Activated gamma-delta T cell (primary cell): ENCODE data around the gene ANKDD1A.

Experiments used
- DNase-seq: peaks from one replicate; lab custom pipeline; 2025; lab: John Stamatoyannopoulos, UW

ANKDD1A gene

GRCh38 chr15:64923546-64923945 is 11.8 kb downstream of the ANKDD1A start:
- DNase-seq: no peak

GRCh38 chr15:64925335-64926330 is 13.9 kb downstream of the ANKDD1A start:
- DNase-seq: no peak

GRCh38 chr15:64926661-64927060 is 15.0 kb downstream of the ANKDD1A start:
- no peak for DNase-seq

GRCh38 chr15:64928626-64929220 is 17.0 kb downstream of the ANKDD1A start:
- DNase-seq: no peak

GRCh38 chr15:64930019-64930652 is 18.4 kb downstream of the ANKDD1A start:
- DNase-seq: no peak

- no peak for DNase-seq
Observed at GRCh38 chr15:64930778-64931371, 19.2 kb downstream of the ANKDD1A start.

- DNase-seq: no peak
Observed at GRCh38 chr15:64931381-64931780, 19.7 kb downstream of the ANKDD1A start.

GRCh38 chr15:64934023-64934422 is 22.3 kb downstream of the ANKDD1A start:
- DNase-seq: no peak

GRCh38 chr15:64938192-64938591 is 26.5 kb downstream of the ANKDD1A start:
- no peak for DNase-seq

GRCh38 chr15:64942356-64942755 is 30.7 kb downstream of the ANKDD1A start:
- DNase-seq: no peak

GRCh38 chr15:64943512-64944225 is 32.0 kb downstream of the ANKDD1A start:
- no peak for DNase-seq

- no peak for DNase-seq
Observed at GRCh38 chr15:64944961-64945360, 33.3 kb downstream of the ANKDD1A start.

- DNase-seq: no peak
Observed at GRCh38 chr15:64947211-64947610, 35.5 kb downstream of the ANKDD1A start.

- DNase-seq: no peak
Observed at GRCh38 chr15:64948916-64949315, 37.2 kb downstream of the ANKDD1A start.

- no peak for DNase-seq
Observed at GRCh38 chr15:64949383-64950186, 37.9 kb downstream of the ANKDD1A start.

- no peak for DNase-seq
Observed at GRCh38 chr15:64950888-64951287, 39.2 kb downstream of the ANKDD1A start.

GRCh38 chr15:64951777-64952418 is 40.2 kb downstream of the ANKDD1A start:
- DNase-seq: no peak

GRCh38 chr15:64954395-64954794 is 42.7 kb downstream of the ANKDD1A start:
- no peak for DNase-seq

- no peak for DNase-seq
Observed at GRCh38 chr15:64959128-64959527, 47.4 kb downstream of the ANKDD1A start.

GRCh38 chr15:64960153-64960552 is 48.5 kb downstream of the ANKDD1A start:
- DNase-seq: no peak
